HG02571 (cell line): ENCODE measurements around the gene NEUROG2.

Experiments used
- ATAC-seq: cut with Tn5 transposase; IDR thresholded peaks from one replicate; pipeline ENCODE4 v1.9.1; 2021; ENCODE audit warnings: mild to moderate bottlenecking, moderate library complexity; ENCODE audit not compliant: unreplicated experiment

NEUROG2 gene

GRCh38 chr4:112521123-112522023 is 5.4 kb upstream of the NEUROG2 start:
- ATAC-seq: no peak

- no peak for ATAC-seq
Observed at GRCh38 chr4:112520598-112521122, 4.7 kb upstream of the NEUROG2 start.

- no peak for ATAC-seq
Observed at GRCh38 chr4:112519689-112520597, 4.0 kb upstream of the NEUROG2 start.

- no peak for ATAC-seq
Observed at GRCh38 chr4:112518675-112519074, 2.7 kb upstream of the NEUROG2 start.

- ATAC-seq: no peak
Observed at GRCh38 chr4:112517911-112518310, 1.9 kb upstream of the NEUROG2 start.

- peak; percentile 11 for ATAC-seq
Observed at GRCh38 chr4:112517067-112517634, 1.2 kb upstream of the NEUROG2 start.

GRCh38 chr4:112516471-112517066 is 589 bp upstream of the NEUROG2 start:
- ATAC-seq: peak; percentile 23

GRCh38 chr4:112515198-112516065 is 548 bp downstream of the NEUROG2 start:
- peak; percentile 41 for ATAC-seq

GRCh38 chr4:112514647-112515197 is 1.3 kb downstream of the NEUROG2 start:
- ATAC-seq: peak; percentile 5

GRCh38 chr4:112513971-112514646 is 1.9 kb downstream of the NEUROG2 start:
- peak; percentile 7 for ATAC-seq

GRCh38 chr4:112511803-112512118 is 4.2 kb downstream of the NEUROG2 start:
- ATAC-seq: no peak

- ATAC-seq: no peak
Observed at GRCh38 chr4:112511093-112511802, 4.7 kb downstream of the NEUROG2 start.

- ATAC-seq: no peak
Observed at GRCh38 chr4:112510291-112511092, 5.5 kb downstream of the NEUROG2 start.

- ATAC-seq: no peak
Observed at GRCh38 chr4:112509243-112510141, 6.5 kb downstream of the NEUROG2 start.

- ATAC-seq: no peak
Observed at GRCh38 chr4:112508356-112508755, 7.6 kb downstream of the NEUROG2 start.

- ATAC-seq: no peak
Observed at GRCh38 chr4:112504807-112505206, 11.2 kb downstream of the NEUROG2 start.

- ATAC-seq: no peak
Observed at GRCh38 chr4:112502871-112503270, 13.1 kb downstream of the NEUROG2 start.
